Liver (tissue), 9 donors: Measurements from ENCODE around the gene GRK5. TPM values are rescaled to one million over a fixed set of nuclear protein-coding genes. Genes with fewer than 3 reads are reported as not detected.

Source experiments
- DNase-seq: peaks from one replicate; pipeline ENCODE4 v3.0.0-alpha.2; 2017; ENCODE audit warnings: low spot score
- H3K27ac ChIP-seq, 2 donors: one replicate each; pipeline ENCODE4 v1.7.0; 2013; ENCODE audit warnings: inconsistent platforms in 2 of 2, low read length in 2 of 2, control low read depth in 1 of 2, low read depth in 1 of 2, mild to moderate bottlenecking in 1 of 2
- H3K27me3 ChIP-seq, 4 donors: one replicate each; pipeline versions ENCODE4 v1.6.1 to v1.7.0; 2013; ENCODE audit warnings: low read length in 3 of 4, inconsistent platforms in 1 of 4, mild to moderate bottlenecking in 1 of 4, moderate library complexity in 1 of 4; ENCODE audit not compliant: control insufficient read depth in 4 of 4, insufficient read depth in 4 of 4
- H3K36me3 ChIP-seq, 4 donors: one replicate each; pipeline versions ENCODE4 v1.6.1 to v1.7.0; 2013; ENCODE audit warnings: low read length in 3 of 4, mild to moderate bottlenecking in 3 of 4, low read depth in 1 of 4, moderate library complexity in 1 of 4; ENCODE audit not compliant: control insufficient read depth in 4 of 4, insufficient read depth in 3 of 4
- H3K4me1 ChIP-seq, 4 donors: one replicate each; pipeline versions ENCODE4 v1.6.1 to v1.7.0; 2013; ENCODE audit warnings: low read length in 3 of 4, mild to moderate bottlenecking in 3 of 4, moderate library complexity in 1 of 4; ENCODE audit not compliant: control insufficient read depth in 4 of 4, insufficient read depth in 4 of 4
- H3K4me3 ChIP-seq, 3 donors: one replicate each; pipeline versions ENCODE4 v1.6.1 to v1.7.0; 2013; ENCODE audit warnings: low read length in 3 of 3, control low read depth in 1 of 3, low read depth in 1 of 3, mild to moderate bottlenecking in 1 of 3
- H3K9ac ChIP-seq, 2 donors: one replicate each; pipeline ENCODE4 v1.7.0; 2013; ENCODE audit warnings: low read length in 2 of 2, mild to moderate bottlenecking in 2 of 2, moderate library complexity in 2 of 2, control low read depth in 1 of 2, low read depth in 1 of 2
- H3K9me3 ChIP-seq, 4 donors: one replicate each; pipeline versions ENCODE4 v1.6.1 to v1.7.0; 2013; ENCODE audit warnings: low read length in 3 of 4; ENCODE audit not compliant: control insufficient read depth in 4 of 4
- EGR1 ChIP-seq, 2 donors: IDR thresholded peaks; 2 replicates each; pipeline ENCODE4 v1.6.1; 2016 to 2018; ENCODE audit warnings: antibody characterized with exemption in 2 of 2, low read depth in 2 of 2
- FOXA2 ChIP-seq: IDR thresholded peaks from 2 replicates; pipeline ENCODE4 v1.6.1; 2016; ENCODE audit warnings: antibody characterized with exemption
- GABPA ChIP-seq, 2 donors: IDR thresholded peaks in 1 of 2; conservative IDR thresholded peaks in 1 of 2; 2 replicates each; pipeline ENCODE4 v1.6.1; 2016; ENCODE audit warnings: antibody characterized with exemption in 2 of 2, mild to moderate bottlenecking in 1 of 2, moderate library complexity in 1 of 2
- JUND ChIP-seq, 2 donors: IDR thresholded peaks; 2 replicates each; pipeline ENCODE4 v1.6.1; 2016; ENCODE audit warnings: antibody characterized with exemption in 2 of 2
- NR2F2 ChIP-seq: IDR thresholded peaks from 2 replicates; pipeline ENCODE4 v1.6.1; 2016; ENCODE audit warnings: antibody characterized with exemption
- RAD21 ChIP-seq, 2 donors: IDR thresholded peaks; 2 replicates each; pipeline ENCODE4 v1.6.1; 2016; ENCODE audit warnings: antibody characterized with exemption in 2 of 2, mild to moderate bottlenecking in 2 of 2
- REST ChIP-seq: IDR thresholded peaks from 2 replicates; pipeline ENCODE4 v1.6.1; 2016; ENCODE audit warnings: antibody characterized with exemption, mild to moderate bottlenecking
- YY1 ChIP-seq: IDR thresholded peaks from 2 replicates; pipeline ENCODE4 v1.6.1; 2016; ENCODE audit warnings: antibody characterized with exemption, mild to moderate bottlenecking
- WGBS: extraction: QIAGEN DNeasy Blood & Tissue Kit; methylation state at CpG from one replicate; pipeline ENCODE4 v1.1.7; 2013; 5-methylcytosine and 5-hydroxymethylcytosine counted together
- polyA plus RNA-seq, 2 donors: library from polyadenylated mRNA; stranded (reverse) in 1 of 2; unstranded in 1 of 2; fragments of 200-250 nt in 1 of 2; fragments of >200 nt in 1 of 2; fragmentation: Nextera tagmentation in 1 of 2; extraction: Ambion mirVana in 1 of 2; gene quantifications; one replicate each; pipeline versions ENCODE4 v1.2.1 to v1.2.3, GENCODE V29; 2013 to 2015
- total RNA-seq, 2 donors: library from RNA; depleted of rRNA; stranded (reverse); fragments of >200 nt; gene quantifications; one replicate each; pipeline ENCODE4 v1.2.3, GENCODE V29; 2014
- TF ChIP-seq, protein P1 (sequence below): IDR thresholded peaks from 2 replicates; pipeline ENCODE4 v1.6.1; 2016; ENCODE audit warnings: antibody characterized with exemption
- donor health status: healthy.
- donor health status: healthy.
- donor health status: healthy.
- donor health status: healthy.
- donor health status: healthy.

Gene GRK5
- total and polyA plus RNA-seq, 4 donors, result 2.1 to 6.6 (median 5.1) TPM

DNA sequence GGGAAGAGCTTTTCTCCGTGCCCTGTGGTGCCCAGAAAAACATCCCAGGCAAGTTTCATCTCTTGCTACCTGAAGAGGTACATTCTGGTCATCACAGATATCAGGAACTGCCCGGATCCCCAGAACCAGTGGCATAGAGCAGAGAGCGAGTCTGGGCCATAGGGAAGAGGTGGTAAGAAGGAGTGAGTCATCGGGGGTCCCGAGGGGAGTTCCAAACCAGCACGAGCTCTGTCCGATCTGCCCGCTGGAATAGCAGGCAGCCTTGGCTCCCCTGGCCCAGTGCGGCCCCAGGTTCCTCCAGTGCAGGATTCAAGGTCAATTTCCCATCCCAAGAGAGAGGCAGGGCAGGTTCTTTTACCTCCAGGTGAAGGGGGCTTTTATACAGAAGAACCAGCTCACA is 210.5 kb downstream of the GRK5 start:
- H3K9me3 ChIP-seq, result no peaks in the 10 kb centered on the region
- H3K9ac ChIP-seq, result no peak overlapping the region
- DNase-seq, result no peak
- H3K27ac ChIP-seq, result no peak overlapping the region
- no peaks in the 10 kb centered on the region for H3K4me1 ChIP-seq
- no peak overlapping the region for H3K4me3 ChIP-seq
- H3K36me3 ChIP-seq, result no peaks in the 10 kb centered on the region
- H3K27me3 ChIP-seq, result no peaks in the 10 kb centered on the region
- TF ChIP-seq JUND (IDR thresholded peaks at IDR 0.05), result no peak
- 92% methylated on average over 9 of the region's 9 CpGs for WGBS

GRCh38 chr10:119418362-119418761 is 211.0 kb downstream of the GRK5 start:
- H3K9ac ChIP-seq, result no peak overlapping the region
- TF ChIP-seq YY1 (no peak), NR2F2 (peak; percentile 1), JUND (IDR thresholded peaks at IDR 0.05) (no peak)
- H3K27me3 ChIP-seq, result no peaks in the 10 kb centered on the region
- H3K9me3 ChIP-seq, result no peaks in the 10 kb centered on the region
- no peak overlapping the region for H3K4me3 ChIP-seq
- no peaks in the 10 kb centered on the region for H3K4me1 ChIP-seq
- H3K36me3 ChIP-seq, result peaks cover 0 to under 1% (median 0%) of the 10 kb centered on the region in 4 donors
- H3K27ac ChIP-seq, result no peak overlapping the region
- WGBS, result 84% methylated on average over 4 of the region's 4 CpGs
- DNase-seq, result no peak

DNA sequence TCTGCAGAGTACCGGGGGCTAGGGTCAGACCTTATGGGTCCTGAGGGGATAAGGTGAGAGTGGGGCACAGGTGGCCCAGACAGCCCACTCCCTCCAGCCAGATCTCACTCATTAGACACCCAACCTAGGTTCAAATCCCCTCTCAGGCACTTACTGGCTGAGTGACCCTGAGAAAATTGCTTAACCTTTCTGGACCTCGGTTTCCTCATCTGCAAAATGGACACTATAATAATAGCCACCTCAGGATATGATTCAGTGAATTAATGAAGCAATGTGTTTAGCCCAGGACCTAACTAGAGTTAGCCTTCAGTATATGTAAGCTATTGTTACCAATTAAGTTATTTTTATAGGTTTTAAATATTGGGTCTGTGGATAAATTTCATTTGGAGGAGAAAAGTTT is 212.6 kb downstream of the GRK5 start:
- Histone ChIP-seq H3K9ac (no peak overlapping the region), H3K36me3 (peaks cover 0 to 3% (median 0%) of the 10 kb centered on the region in 4 donors), H3K4me1 (no peaks in the 10 kb centered on the region), H3K4me3 (no peak overlapping the region), H3K9me3 (no peaks in the 10 kb centered on the region), H3K27me3 (no peaks in the 10 kb centered on the region), H3K27ac (no peak overlapping the region)
- DNase-seq, result no peak
- no peak for TF ChIP-seq GABPA (IDR thresholded peaks at IDR 0.05 in 1 of 2, conservative IDR thresholded peaks at IDR 0.05 in 1 of 2)
- TF ChIP-seq, protein P1, sequence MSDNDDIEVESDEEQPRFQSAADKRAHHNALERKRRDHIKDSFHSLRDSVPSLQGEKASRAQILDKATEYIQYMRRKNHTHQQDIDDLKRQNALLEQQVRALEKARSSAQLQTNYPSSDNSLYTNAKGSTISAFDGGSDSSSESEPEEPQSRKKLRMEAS, result no peak
- TF ChIP-seq RAD21 (IDR thresholded peaks at IDR 0.05), result no peak
- TF ChIP-seq REST, result no peak
- no peak for TF ChIP-seq FOXA2
- no peak for TF ChIP-seq EGR1 (IDR thresholded peaks at IDR 0.05; ENCODE audit: low read depth in 2 of 2)
- WGBS, result 97% methylated on average over 2 of the region's 2 CpGs
